Measurements from ENCODE around the gene ABCC9.
"Not testable (repeated sequence)": the region's sequence is repeated elsewhere in the genome, so short reads cannot be mapped to it uniquely, and the experiment has no call there.

Gene ABCC9

GRCh38 chr12:21929972-21930371 lies 11.3 kb downstream of the ABCC9 start:
- DNase-seq = not testable (repeated sequence)

GRCh38 chr12:21925296-21925913 lies 15.8 kb downstream of the ABCC9 start:
- DNase-seq = no peak

- no peak for DNase-seq
These were observed 19.8 kb downstream of the ABCC9 start for GRCh38 chr12:21921436-21921835.

- DNase-seq = no peak
These were observed 22.8 kb downstream of the ABCC9 start for GRCh38 chr12:21918456-21918855.

- DNase-seq = no peak
These were observed 27.4 kb downstream of the ABCC9 start for GRCh38 chr12:21913823-21914222.

- no peak for DNase-seq
These were observed 28.9 kb downstream of the ABCC9 start for GRCh38 chr12:21912318-21912717.

GRCh38 chr12:21911832-21912231 lies 29.4 kb downstream of the ABCC9 start:
- DNase-seq = no peak

- DNase-seq = no peak
These were observed 30.6 kb downstream of the ABCC9 start for GRCh38 chr12:21910657-21911056.

GRCh38 chr12:21907948-21908837 lies 33.0 kb downstream of the ABCC9 start:
- DNase-seq = no peak

GRCh38 chr12:21906919-21907493 lies 34.2 kb downstream of the ABCC9 start:
- no peak for DNase-seq

GRCh38 chr12:21899532-21899931 lies 41.7 kb downstream of the ABCC9 start:
- DNase-seq = not testable (repeated sequence)

GRCh38 chr12:21895651-21896050 lies 45.6 kb downstream of the ABCC9 start:
- DNase-seq = no peak

- no peak for DNase-seq
These were observed 46.2 kb downstream of the ABCC9 start for GRCh38 chr12:21894792-21895595.

- DNase-seq = no peak
These were observed 47.3 kb downstream of the ABCC9 start for GRCh38 chr12:21893924-21894323.

GRCh38 chr12:21892341-21892740 lies 48.9 kb downstream of the ABCC9 start:
- no peak for DNase-seq

- no peak for DNase-seq
These were observed 49.4 kb downstream of the ABCC9 start for GRCh38 chr12:21891751-21892217.

- no peak for DNase-seq
These were observed 52.9 kb downstream of the ABCC9 start for GRCh38 chr12:21888276-21888863.

- DNase-seq = no peak
These were observed 56.3 kb downstream of the ABCC9 start for GRCh38 chr12:21884936-21885335.

GRCh38 chr12:21882635-21883034 lies 58.6 kb downstream of the ABCC9 start:
- DNase-seq = no peak

GRCh38 chr12:21881965-21882364 lies 59.3 kb downstream of the ABCC9 start:
- DNase-seq = no peak

GRCh38 chr12:21879312-21879711 lies 61.9 kb downstream of the ABCC9 start:
- DNase-seq = no peak

GRCh38 chr12:21877293-21877982 lies 63.8 kb downstream of the ABCC9 start:
- DNase-seq = no peak
